Osteoblast (primary cell): ENCODE measurements around the gene ZNF892. TPM values are rescaled to one million over a fixed set of nuclear protein-coding genes. Genes with fewer than 3 reads are reported as not detected.
"Not testable (repeated sequence)": the region's sequence is repeated elsewhere in the genome, so short reads cannot be mapped to it uniquely, and the experiment has no call there.

Experiments used
- DNase-seq: peaks from one replicate; pipeline ENCODE4 v3.0.0; 2011; ENCODE audit warnings: low spot score, mixed read lengths; ENCODE audit not compliant: insufficient read length; ENCODE audit errors: missing footprints
- H2AFZ ChIP-seq: 2 replicates; pipeline ENCODE4 v1.6.0; 2011; ENCODE audit warnings: mild to moderate bottlenecking, low read length
- H3K27ac ChIP-seq: 2 replicates; pipeline ENCODE4 v1.5.1; 2011; ENCODE audit warnings: mild to moderate bottlenecking, low read depth, low read length, moderate library complexity
- H3K27me3 ChIP-seq: 2 replicates; pipeline ENCODE4 v1.6.0; 2012; ENCODE audit warnings: mild to moderate bottlenecking, control low read depth, inconsistent platforms, low read length, moderate library complexity; ENCODE audit not compliant: insufficient read depth
- H3K36me3 ChIP-seq: 2 replicates; pipeline ENCODE4 v1.5.1; 2011; ENCODE audit warnings: mild to moderate bottlenecking, low read length, control low read depth, moderate library complexity; ENCODE audit not compliant: insufficient read depth
- H3K4me1 ChIP-seq: 2 replicates; pipeline ENCODE4 v1.5.1; 2011; ENCODE audit warnings: mild to moderate bottlenecking, low read length, control low read depth, moderate library complexity; ENCODE audit not compliant: insufficient read depth
- H3K4me2 ChIP-seq: 2 replicates; pipeline ENCODE4 v1.6.0; 2011; ENCODE audit warnings: mild to moderate bottlenecking, low read length; ENCODE audit not compliant: insufficient read depth
- H3K4me3 ChIP-seq: fragments of 200-600 bp; sonication (generic); 3 replicates; pipeline ENCODE4 v1.5.1; 2012; ENCODE audit warnings: mild to moderate bottlenecking, low read length, inconsistent platforms; ENCODE audit not compliant: insufficient read depth
- H3K79me2 ChIP-seq: 2 replicates; pipeline ENCODE4 v1.6.0; 2012; ENCODE audit warnings: mild to moderate bottlenecking, low read length, control low read depth, inconsistent platforms; ENCODE audit not compliant: insufficient read depth
- H3K9me3 ChIP-seq: 2 replicates; pipeline ENCODE4 v1.5.1; 2011; ENCODE audit warnings: low read depth, low read length, control low read depth
- H4K20me1 ChIP-seq: 2 replicates; pipeline ENCODE4 v1.6.0; 2012; ENCODE audit warnings: mild to moderate bottlenecking, low read length, control low read depth; ENCODE audit not compliant: insufficient read depth
- CTCF ChIP-seq: IDR thresholded peaks from 2 replicates; pipeline ENCODE4 v1.5.1; 2011; ENCODE audit warnings: mild to moderate bottlenecking, low read depth, low read length, moderate library complexity; ENCODE audit errors: extremely low read depth
- total RNA-seq: library from RNA; depleted of rRNA; stranded (reverse); fragments of >200 nt; gene quantifications from 2 replicates; pipeline ENCODE4 v1.2.3, GENCODE V29; 2012

ZNF892 gene
- total RNA-seq, 1 donor = 6.2 TPM

GRCh38 chr2:95240091-95240490, 32.8 kb downstream of the ZNF892 start:
- Histone ChIP-seq H3K27me3 (peaks cover 8% of the 10 kb centered on the region), H3K9me3 (peaks cover 2% of the 10 kb centered on the region), H4K20me1 (no peaks in the 10 kb centered on the region), H3K79me2 (no peaks in the 10 kb centered on the region), H2AFZ (no peak overlapping the region), H3K4me3 (no peak overlapping the region), H3K27ac (no peak overlapping the region), H3K36me3 (no peaks in the 10 kb centered on the region), H3K4me2 (no peak overlapping the region), H3K4me1 (no peaks in the 10 kb centered on the region)
- DNase-seq = no peak
- TF ChIP-seq CTCF = no peak

GRCh38 chr2:95240556-95240955, 33.2 kb downstream of the ZNF892 start:
- no peak for TF ChIP-seq CTCF
- H3K4me2 ChIP-seq = no peak overlapping the region
- peaks cover 2% of the 10 kb centered on the region for H3K9me3 ChIP-seq

GRCh38 chr2:95242084-95242483, 34.8 kb downstream of the ZNF892 start:
- not testable (repeated sequence) for H3K4me1 ChIP-seq, H4K20me1 ChIP-seq, H3K79me2 ChIP-seq, H3K4me3 ChIP-seq, DNase-seq, H2AFZ ChIP-seq, H3K4me2 ChIP-seq, H3K27ac ChIP-seq, H3K36me3 ChIP-seq, H3K27me3 ChIP-seq, H3K9me3 ChIP-seq

More at GRCh38 chr2:95240556-95240955, 33.2 kb downstream of the ZNF892 start:
- no peaks in the 10 kb centered on the region for H3K36me3 ChIP-seq
- H3K4me3 ChIP-seq = no peak overlapping the region
- no peaks in the 10 kb centered on the region for H3K79me2 ChIP-seq
- DNase-seq = no peak
- no peak overlapping the region for H2AFZ ChIP-seq
- no peaks in the 10 kb centered on the region for H4K20me1 ChIP-seq
- H3K27ac ChIP-seq = no peak overlapping the region
- peaks cover 8% of the 10 kb centered on the region for H3K27me3 ChIP-seq
- no peaks in the 10 kb centered on the region for H3K4me1 ChIP-seq

Other genes starting within 250 kb of the ZNF892 start
- not detected in 2 replicates for gene MAL, start 181.8 kb upstream of the ZNF892 start, total RNA-seq
- gene MRPS5, start 85.7 kb upstream of the ZNF892 start, total RNA-seq = 27.1 and 29.2 TPM in 2 replicates
- gene ZNF514, start 47.7 kb upstream of the ZNF892 start, total RNA-seq = 14.5 and 15.6 TPM in 2 replicates
- 10.9 TPM in 2 replicates for gene ZNF2, start 41.7 kb upstream of the ZNF892 start, total RNA-seq
- 0.29 and 0.36 TPM in 2 replicates for gene PROM2, start 66.9 kb downstream of the ZNF892 start, total RNA-seq
- gene KCNIP3, start 89.8 kb downstream of the ZNF892 start, total RNA-seq = under 0.01 and 0.29 TPM in 2 replicates
- 19.7 and 21.4 TPM in 2 replicates for gene FAHD2A, start 195.2 kb downstream of the ZNF892 start, total RNA-seq